Cortex of kidney (tissue), 1 donor: ENCODE measurements around the gene ELP4.

Source experiments
- DNase-seq: peaks from one replicate; lab custom pipeline; 2025; lab: John Stamatoyannopoulos, UW

Gene ELP4

GRCh38 chr11:31800398-31801265, 291.1 kb downstream of the ELP4 start:
- no peak for DNase-seq

GRCh38 chr11:31801298-31801702, 291.7 kb downstream of the ELP4 start:
- no peak for DNase-seq

GRCh38 chr11:31802000-31802551, 292.5 kb downstream of the ELP4 start:
- no peak for DNase-seq

GRCh38 chr11:31802609-31802989, 293.0 kb downstream of the ELP4 start:
- DNase-seq: no peak

GRCh38 chr11:31802990-31803812, 293.6 kb downstream of the ELP4 start:
- DNase-seq: no peak

GRCh38 chr11:31803813-31804311, 294.3 kb downstream of the ELP4 start:
- DNase-seq: no peak

- DNase-seq: no peak
These were observed 294.9 kb downstream of the ELP4 start for GRCh38 chr11:31804312-31805036.

GRCh38 chr11:31805037-31805628, 295.6 kb downstream of the ELP4 start:
- DNase-seq: no peak

GRCh38 chr11:31805629-31806185, 296.1 kb downstream of the ELP4 start:
- DNase-seq: no peak

- no peak for DNase-seq
These were observed 296.8 kb downstream of the ELP4 start for GRCh38 chr11:31806186-31806927.

GRCh38 chr11:31806928-31807798, 297.6 kb downstream of the ELP4 start:
- no peak for DNase-seq

GRCh38 chr11:31807799-31808667, 298.5 kb downstream of the ELP4 start:
- no peak for DNase-seq

- no peak for DNase-seq
These were observed 299.4 kb downstream of the ELP4 start for GRCh38 chr11:31808721-31809540.

GRCh38 chr11:31809541-31809856, 299.9 kb downstream of the ELP4 start:
- DNase-seq: no peak

GRCh38 chr11:31809857-31810778, 300.6 kb downstream of the ELP4 start:
- DNase-seq: no peak

- no peak for DNase-seq
These were observed 301.4 kb downstream of the ELP4 start, which contains the start of gene PAX6 for GRCh38 chr11:31810779-31811647. Gene PAX6 (minus strand): TSS chr11:31811322. CDS start chr11:31806411, 4,911 bp downstream.
